GM12872 (cell line): Measurements from ENCODE around the gene EEA1.

Source experiments
- TF ChIP-seq, protein P1 (sequence below): IDR thresholded peaks from 3 replicates; pipeline ENCODE4 v1.5.1; 2011; ENCODE audit warnings: low read depth, mild to moderate bottlenecking, low read length, moderate library complexity; ENCODE audit not compliant: insufficient read depth

EEA1 gene

DNA sequence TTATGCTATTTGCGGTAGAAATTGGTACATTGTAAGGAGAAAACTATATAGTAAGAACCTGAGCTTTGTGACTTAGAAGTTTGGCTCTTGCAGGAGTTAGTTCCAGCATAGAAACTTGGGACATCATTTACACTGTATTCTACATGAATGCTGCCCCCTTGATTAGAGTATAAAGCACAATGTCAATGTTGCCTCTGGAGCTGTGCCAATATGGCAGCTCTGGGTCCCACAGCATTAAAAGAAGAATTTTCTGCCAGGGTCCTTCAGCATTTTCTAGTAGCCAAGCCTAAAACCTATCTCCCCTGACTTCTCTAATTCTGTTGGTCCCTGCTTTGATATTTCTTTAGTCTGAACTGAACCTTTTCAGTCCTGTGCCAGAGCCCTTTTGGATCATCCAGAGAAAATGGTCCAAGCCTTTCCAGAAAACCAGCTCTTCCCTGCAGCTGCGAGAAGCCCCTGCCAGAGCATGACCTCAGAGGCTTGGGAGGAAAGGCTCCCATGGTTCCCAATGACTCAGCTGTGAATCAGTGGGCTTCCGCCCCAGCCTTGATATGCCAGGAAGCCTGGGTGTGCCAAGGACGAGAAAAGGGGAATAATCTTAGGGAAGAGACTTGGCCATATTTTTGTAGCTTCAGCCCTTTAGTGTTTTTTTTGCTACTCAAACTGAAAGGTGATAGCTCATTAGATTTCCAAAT is 183.1 kb downstream of the EEA1 start:
- TF ChIP-seq, protein P1, sequence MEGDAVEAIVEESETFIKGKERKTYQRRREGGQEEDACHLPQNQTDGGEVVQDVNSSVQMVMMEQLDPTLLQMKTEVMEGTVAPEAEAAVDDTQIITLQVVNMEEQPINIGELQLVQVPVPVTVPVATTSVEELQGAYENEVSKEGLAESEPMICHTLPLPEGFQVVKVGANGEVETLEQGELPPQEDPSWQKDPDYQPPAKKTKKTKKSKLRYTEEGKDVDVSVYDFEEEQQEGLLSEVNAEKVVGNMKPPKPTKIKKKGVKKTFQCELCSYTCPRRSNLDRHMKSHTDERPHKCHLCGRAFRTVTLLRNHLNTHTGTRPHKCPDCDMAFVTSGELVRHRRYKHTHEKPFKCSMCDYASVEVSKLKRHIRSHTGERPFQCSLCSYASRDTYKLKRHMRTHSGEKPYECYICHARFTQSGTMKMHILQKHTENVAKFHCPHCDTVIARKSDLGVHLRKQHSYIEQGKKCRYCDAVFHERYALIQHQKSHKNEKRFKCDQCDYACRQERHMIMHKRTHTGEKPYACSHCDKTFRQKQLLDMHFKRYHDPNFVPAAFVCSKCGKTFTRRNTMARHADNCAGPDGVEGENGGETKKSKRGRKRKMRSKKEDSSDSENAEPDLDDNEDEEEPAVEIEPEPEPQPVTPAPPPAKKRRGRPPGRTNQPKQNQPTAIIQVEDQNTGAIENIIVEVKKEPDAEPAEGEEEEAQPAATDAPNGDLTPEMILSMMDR: no peak

DNA sequence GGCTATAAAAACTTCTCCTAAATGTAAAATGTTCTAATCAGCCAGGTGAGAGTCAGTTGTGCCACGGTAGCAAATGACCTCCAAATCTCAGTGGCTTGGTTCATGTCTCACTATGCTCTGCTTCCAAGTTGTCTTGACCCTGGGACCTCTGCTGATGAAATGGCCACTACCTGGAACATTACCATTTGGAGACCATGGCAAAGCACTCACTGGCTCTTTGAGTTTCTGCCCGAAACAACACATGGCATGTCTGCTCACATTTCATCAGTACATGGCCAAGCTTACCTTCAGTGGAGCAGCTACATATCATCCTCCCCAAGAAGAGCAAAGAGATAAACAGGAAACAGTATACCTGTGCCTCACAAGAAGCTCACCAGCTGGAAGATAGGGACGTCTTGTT is 186.1 kb downstream of the EEA1 start:
- TF ChIP-seq, protein P1: no peak

DNA sequence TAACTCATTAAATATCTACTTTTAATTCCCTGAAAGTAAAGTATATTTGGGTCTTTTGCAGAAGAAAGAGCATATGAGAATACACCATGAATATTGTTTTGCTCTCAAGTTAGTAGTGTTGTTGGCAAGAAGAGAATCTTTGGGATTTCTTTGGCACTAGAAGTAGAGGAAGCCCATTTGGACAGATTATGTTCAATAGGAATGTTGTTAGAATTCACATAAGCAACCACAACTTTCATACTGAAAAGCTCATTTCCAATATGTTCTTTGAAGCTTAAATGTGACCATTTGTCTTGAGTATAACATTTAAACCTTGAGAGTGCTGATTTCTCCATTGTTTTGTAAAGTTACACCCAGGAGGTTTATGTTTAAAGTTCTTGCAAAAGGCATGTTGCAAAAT is 188.7 kb downstream of the EEA1 start:
- TF ChIP-seq, protein P1: no peak

DNA sequence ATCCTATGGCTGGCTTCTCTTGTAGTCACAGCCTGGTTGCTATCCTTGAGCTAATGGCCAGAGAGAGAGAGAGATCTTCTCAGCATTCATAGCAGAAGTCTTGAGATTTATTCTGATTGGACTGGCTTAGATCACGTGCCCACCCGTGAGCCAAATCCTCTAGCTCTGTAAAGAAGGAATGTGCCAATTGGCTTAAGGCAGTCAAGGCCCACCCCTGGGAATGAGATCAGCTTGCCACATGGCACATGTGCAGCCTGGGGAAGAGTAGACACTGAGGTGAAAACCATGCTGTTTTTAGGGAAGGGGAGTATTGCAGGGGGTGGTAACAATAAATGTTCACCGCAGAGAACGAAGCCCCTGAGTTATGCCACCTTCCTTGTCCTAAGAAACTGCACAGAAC is 190.0 kb downstream of the EEA1 start:
- TF ChIP-seq, protein P1: no peak

DNA sequence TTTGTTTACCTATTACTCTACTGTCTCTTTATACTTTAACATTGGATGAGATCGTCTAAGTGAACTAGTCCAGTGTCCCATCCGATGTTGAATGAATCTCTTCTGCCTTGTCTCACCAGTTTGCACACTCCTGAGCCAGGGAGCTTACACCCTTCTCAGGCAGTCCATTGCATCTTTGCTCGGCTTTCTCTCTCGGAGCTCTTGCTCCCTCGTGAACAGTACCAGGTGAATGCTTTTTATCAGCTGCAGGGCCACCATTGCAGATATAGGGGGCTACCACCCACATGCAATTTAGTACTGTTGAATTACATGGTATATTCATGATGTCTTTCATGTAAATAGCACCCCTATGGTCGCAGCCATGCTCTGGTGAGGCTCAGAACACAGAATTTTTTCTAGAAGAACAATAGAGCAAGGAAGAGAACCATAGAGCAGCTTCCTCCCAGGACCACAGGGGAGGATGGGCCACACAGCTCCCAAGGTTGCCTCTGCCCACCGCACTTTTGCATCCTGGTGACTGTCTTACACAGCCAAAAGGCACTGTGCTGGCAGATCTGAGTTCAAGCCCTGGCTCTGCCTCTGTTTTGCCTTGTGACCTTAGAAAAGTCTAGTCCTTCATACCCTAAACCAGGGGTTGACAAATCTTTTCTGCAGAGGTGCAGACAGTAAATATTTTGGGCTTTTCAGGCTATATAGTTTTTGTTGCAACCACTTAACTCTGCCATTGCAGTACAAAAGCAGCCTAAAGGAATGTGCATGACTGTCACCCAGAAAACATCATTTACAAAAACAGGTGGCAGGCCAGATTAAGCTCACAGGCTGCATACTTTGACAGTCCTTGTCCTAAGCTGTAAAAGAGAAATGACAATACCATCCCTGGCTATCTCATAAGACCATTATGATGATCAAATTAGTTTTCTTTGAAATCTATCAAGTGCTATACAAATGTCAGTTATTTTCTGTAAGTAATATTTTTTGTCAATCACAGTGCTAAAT is 190.9 kb downstream of the EEA1 start:
- TF ChIP-seq, protein P1: no peak

DNA sequence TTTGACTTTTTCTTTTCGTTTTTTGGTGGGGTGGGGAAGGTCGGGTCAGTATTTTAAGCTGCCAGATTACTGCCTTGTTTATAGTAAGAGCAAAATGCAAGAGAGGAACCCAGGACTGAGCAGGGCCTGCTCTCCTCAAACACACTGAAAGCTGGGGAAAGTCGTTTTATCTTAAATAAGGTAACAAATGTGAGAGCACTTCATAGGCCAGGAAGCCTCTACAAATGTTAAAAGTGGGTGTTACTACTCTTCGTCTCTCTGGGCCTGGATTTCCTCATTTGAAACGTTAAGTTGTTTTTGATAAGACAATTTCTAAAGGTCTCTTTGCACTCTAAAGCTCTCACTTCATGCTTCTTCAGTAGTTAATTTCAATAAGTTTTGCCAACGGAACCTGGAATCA is 192.5 kb downstream of the EEA1 start:
- TF ChIP-seq, protein P1: no peak

DNA sequence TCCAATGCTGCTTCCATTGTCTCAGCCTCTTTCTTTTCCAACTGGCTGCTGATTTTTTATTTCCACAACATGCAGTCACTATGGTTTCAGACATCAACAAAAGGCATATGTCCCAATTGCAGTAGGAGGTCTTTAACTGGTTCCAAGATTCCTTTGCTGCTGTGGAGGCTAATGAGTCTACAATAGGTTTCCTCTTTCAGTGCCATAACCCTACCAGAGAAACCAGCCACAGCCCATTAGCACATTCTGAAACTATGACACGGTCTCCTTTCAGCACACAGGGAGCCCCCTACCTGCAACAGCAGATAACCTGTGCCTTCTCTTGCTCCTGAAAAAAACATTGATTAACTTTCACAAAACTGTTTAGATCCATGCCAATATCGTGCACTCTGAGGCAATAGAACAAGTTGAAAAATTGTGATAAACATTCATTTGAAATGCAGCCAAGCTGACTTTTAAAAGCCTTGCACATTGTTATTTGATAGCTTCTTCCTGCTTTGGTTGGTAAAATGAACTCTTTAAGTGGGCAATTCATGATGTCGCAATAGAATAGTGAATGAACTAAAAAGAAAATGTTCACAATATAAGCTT is 193.9 kb downstream of the EEA1 start:
- TF ChIP-seq, protein P1: 0 out of 3 replicates have a peak, but pooled peaks have one; percentile 6
